HCEC 1CT (cell line): ENCODE results near the gene TRAF5.
A peak's percentile ranks its signal among the peaks of the same experiment; 100 is the strongest.
"Not testable (repeated sequence)": the region's sequence is repeated elsewhere in the genome, so short reads cannot be mapped to it uniquely, and the experiment has no call there.

Experiments used
- DNase-seq: peaks from one replicate; pipeline ENCODE4 v3.0.0-alpha.2; 2017

TRAF5 gene

DNA sequence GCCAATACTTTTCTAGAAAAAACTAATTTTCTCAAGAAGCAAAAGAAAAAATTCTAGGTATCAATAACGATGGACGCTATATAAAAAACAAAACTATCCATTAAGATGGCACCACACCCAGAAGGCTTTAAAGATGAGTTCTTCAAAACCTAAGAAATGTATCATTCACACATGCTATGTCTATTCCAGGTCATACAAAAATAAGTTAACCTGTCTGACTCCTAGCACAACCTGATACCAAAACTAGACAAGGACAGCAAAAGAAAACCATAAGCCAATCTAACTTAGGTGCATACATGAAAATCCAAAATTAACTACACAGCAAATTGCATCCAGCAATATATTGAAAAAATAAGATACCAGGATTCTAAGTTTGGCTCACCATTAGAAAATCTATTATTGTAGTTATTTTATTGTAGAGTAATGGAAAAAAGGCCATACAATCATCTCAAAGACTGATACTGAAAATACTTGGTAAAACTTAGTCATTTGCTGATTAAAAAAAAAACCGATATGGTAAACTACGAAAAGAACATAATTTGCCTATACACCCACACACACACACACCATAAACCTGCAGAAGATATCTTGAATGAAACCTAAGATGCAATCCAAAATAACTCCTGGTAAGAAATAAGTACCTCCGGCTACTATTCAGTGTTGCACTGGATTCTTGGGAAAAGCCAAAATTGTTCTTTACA is 55.0 kb downstream of the TRAF5 start:
- no peak for DNase-seq

DNA sequence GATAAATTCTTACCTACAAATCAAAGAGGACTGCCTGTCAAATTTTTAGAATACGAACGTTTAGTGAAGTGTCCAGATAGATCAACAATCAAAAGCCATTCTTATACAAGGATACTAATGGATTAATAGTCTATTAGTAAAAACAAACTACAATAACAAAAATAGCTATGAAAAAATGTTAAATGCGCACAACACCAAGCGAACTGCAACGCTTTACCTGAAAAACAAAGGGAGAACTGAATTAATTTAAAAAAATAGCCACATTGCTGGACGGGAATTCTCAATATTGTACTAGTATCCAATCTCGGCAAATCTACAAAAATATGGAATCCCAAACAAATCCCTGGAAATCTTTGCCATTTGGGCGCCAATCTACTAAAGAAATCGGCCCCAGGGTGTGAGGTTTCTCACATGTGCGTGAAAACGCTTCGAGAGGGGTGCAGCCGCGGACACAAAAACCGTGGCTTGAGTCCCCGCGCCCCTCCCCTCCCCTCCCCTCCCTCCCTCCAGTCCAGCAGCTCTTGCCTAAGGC is 55.6 kb downstream of the TRAF5 start:
- DNase-seq: no peak

DNA sequence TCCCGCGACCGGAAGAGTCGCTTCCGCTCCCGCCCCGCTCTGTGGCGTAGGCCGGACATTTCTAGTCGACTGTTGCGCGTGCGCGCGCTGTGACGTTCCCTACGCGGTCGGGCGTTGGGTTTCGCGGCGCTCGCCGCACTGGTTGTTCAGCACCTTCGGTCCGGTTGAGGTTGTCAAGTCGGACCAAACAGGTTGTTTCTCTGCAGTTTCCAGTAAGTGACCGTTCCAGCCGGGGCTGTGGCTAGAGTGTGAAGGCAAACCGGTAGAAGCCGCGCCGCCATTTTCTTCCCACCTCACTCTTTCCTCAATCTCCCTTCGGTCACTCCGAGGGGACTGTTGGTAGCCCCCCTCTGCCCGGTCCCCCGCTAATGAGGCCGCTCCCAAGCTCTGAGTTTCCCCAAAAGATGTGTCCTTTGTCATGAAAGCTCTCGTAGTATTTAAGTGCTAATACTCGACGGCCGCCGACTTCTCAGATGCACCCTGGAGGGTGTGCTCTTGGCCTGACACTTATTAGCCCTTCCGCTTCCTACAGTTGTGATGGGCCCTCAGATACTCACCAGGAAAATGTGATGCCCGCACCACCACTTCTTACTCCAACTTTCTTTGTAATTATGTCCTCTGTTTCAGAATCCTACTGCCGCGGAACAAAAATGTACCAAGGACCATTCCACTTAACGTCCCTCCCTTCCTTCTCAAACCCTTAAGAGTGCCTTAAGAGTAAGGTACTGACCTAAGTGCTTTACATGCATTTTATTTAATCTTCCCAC is 56.3 kb downstream of the TRAF5 start:
- peak; percentile 89 for DNase-seq

DNA sequence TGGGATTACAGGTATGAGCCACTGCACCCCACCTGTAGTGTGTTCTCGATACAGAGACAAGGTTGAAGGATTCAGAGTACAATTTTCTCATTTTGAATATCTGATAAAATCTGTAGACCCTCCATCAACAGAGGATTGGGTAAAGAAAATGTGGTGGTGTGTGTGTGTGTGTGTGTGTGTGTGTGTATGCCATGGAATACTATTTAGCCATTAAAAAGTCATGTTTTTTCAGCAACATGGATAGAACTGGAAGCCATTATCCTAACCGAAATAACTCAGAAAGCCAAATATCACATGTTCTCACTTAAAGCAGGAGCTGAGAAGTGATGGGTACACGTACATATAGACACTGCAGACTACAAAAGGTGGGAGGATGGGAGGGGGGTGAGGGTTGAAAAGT is 57.9 kb downstream of the TRAF5 start:
- DNase-seq: no peak

DNA sequence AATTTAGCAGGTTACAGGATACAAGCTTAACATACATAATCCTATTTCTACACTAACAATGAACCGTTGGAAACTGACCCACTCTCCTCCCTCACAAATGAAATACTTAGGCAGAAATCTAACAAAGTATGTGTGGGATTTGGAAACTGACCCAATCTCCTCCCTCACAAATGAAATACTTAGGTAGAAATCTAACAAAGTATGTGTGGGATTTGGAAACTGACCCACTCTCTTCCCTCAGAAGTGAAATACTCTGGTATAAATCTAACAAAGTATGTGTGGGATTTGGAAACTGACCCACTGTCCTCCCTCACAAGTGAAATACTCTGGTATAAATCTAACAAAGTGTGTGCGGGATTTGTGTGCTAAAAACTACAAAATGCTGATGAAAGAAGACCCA is 60.3 kb downstream of the TRAF5 start:
- DNase-seq: no peak

DNA sequence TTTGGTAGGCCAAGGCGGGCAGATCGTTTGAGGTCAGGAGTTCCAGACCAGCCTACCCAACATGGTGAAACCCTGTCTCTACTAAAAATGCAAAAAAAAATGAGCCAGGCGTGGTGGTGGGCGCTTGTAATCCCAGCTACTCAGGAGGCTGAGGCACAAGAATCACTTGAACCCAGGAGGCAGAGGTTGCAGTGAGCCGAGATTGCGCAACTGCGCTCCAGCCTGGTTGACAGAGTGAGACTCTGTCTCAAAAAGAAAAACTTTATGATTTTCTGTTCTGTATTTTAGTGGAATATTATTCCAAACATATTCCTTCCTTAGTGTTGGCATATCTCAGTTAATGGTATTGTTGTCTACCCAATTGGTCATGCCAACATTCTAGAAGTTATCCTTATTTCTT is 64.2 kb downstream of the TRAF5 start:
- DNase-seq: not testable (repeated sequence)

DNA sequence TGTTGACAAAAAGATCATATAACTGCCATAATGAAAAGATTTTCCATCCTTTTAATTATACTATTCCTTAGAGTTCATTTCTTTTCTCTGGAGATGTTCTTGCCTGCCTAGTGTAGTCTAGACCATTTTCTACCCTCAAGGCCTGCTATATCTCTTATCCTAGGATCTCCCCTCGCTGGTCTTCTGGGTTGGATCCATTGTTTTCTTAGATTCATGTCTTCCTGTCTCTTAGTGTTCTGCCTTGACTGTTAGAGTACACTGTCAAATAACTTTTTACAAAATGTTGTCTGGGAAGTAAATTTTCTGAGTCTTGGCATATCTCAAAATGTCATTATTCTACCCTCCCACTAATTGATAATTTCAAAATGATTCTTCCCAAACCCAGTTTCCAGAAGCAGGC is 66.6 kb downstream of the TRAF5 start:
- DNase-seq: no peak

DNA sequence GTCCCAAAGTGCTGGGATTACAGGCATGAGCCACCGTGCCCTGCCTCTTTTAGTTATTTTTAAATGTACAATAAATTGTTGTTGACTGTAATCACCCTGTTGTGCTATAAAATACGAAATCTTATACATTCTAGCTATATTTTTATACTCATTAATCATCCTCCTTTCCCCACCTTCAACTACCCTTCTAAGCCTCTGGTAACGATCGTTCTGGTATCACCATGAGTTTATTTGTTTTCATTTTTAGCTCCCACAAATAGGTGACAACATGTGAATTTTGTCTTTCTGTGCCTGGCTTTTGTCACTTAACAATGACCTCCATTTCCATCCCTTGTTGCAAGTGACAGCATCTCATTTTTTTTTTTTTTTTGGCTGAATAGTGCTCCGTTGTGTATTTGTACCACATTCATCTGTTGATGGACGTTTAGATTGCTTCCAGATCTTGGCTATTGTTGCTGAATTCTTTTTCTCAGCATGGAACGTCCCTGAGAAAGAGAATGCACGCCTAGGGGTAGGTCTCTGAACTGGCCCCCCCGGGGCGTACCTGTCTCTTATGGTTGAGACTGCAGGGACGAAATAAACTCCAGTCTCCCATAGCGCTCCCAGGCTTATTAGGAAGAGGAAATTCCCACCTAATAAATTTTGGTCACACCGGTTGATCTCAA is 71.8 kb downstream of the TRAF5 start:
- DNase-seq: not testable (repeated sequence)

DNA sequence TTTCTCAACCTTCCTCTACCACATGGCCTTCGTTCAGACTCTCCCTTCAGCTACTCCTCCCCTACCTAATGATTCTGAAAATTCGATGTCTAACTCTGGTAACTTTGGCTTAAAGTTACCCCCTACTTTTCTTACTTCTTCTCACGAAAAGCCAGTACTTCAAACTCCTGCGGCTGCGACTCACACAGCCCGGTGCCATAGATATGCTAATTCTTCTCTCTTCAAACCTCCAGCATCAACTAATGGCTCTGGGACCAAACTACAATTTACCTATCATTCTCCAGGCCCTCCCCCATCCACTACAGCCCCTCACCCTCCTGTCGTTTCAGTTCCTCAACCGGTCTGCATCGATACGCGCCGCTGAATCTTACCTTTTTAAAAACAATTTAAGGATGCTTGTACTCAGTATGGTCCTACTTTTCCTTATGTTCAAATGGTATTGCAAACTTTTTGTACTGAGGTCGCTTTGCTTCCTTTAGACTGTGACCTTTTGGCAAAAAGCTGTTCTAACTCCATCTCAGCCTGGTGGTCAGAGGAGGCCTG is 73.3 kb downstream of the TRAF5 start:
- not testable (repeated sequence) for DNase-seq

DNA sequence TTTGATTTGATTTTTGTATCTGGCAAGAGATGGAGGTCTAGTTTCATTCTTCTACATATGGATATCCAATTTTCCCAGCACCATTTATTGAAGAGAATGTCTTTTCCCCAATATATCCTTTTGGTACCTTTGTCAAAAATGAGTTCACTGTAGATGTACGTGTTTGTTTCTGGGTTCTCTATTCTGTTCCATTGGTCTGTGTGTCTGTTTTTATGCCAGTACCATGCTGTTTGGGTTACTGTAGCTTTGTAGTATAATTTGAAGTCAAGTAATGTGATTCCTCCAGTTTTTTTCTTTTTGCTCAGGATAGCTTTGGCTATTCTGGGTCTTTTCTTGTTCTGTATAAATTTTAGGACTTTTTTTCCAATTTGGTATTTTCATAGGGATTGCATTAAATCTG is 75.1 kb downstream of the TRAF5 start:
- not testable (repeated sequence) for DNase-seq

DNA sequence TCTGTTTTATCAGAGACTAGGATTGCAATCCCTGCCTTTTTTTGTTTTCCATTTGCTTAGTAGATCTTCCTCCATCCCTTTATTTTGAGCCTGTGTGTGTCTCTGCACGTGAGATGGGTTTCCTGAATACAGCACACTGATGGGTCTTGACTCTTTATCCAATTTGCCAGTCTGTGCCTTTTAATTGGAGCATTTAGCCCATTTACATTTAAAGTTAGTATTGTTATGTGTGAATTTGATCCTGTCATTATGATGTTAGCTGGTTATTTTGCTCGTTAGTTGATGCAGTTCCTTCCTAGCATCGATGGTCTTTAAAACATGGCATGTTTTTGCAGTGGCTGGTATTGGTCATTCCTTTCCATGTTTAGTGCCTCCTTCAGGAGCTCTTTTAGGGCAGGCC is 79.5 kb downstream of the TRAF5 start:
- not testable (repeated sequence) for DNase-seq

DNA sequence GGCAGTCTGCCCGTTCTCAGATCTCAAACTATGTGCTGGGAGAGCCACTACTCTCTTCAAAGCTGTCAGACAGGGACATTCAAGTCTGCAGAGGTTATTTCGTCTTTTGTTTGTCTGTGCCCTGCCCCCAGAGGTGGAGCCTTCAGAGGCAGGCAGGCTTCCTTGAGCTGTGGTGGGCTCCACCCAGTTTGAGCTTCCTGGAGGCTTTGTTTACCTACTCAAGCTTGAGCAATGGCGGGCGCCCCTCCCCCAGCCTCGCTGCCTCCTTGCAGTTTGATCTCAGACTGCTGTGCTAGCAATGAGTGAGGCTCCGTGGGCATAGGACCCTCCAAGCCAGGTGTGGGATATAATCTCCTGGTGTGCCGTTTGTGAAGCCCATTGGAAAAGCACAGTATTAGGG is 81.1 kb downstream of the TRAF5 start:
- DNase-seq: not testable (repeated sequence)

DNA sequence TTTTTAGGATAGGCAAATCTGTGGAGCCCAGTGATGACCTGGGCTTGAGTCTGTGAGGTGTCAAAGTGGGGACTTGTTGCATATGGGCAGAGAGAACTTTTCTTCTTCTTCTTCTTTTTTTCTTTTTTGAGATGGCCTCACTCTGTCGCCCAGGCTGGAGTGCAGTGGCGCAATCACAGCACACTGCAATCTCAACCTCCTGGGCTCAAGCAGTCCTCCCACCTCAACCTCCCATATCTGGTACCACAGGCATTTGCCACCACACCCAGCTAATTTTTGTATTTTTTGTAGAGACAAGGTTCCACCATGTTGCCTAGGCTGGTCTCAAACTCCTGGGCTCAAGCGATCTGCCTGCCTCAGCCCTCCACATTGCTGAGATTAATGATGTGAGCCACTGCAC is 85.0 kb downstream of the TRAF5 start:
- no peak for DNase-seq

DNA sequence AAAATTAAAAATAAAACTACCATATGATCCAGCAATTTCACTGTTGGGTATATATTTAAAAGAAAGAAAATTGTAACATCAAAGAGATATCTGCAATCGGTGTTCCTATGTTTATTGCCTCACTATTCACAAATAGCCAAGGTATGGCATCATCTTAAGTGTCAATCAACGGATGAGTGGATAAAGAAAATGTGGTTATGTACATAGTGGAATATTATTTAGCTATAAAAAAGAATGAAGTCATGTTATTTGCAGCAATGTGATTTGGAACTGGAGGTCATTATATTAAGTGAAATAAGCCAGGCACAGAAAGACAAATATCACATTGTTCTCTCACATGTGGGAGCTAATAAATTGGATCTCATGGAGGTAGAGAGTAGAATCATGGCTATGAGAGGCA is 89.1 kb downstream of the TRAF5 start:
- no peak for DNase-seq

DNA sequence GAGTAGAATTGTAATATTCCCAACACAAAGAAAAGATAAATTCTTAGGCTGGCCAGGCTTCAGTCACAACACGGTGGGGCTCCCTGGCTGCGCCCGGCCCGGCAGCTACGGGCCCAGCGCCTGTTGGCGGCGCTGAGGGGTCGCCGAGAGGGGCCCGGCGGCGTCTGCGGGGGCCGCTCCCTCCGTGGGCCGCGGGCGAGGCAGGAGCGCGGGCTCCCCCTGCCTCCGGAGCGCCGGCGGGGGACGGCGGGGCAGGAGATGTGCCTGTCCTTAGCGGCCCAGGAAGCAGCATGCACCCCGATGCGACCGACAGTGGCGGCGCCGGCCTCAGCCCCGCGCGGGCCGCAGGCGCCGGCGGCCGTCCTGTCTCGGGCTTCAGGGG is 89.6 kb downstream of the TRAF5 start:
- DNase-seq: not testable (repeated sequence)

DNA sequence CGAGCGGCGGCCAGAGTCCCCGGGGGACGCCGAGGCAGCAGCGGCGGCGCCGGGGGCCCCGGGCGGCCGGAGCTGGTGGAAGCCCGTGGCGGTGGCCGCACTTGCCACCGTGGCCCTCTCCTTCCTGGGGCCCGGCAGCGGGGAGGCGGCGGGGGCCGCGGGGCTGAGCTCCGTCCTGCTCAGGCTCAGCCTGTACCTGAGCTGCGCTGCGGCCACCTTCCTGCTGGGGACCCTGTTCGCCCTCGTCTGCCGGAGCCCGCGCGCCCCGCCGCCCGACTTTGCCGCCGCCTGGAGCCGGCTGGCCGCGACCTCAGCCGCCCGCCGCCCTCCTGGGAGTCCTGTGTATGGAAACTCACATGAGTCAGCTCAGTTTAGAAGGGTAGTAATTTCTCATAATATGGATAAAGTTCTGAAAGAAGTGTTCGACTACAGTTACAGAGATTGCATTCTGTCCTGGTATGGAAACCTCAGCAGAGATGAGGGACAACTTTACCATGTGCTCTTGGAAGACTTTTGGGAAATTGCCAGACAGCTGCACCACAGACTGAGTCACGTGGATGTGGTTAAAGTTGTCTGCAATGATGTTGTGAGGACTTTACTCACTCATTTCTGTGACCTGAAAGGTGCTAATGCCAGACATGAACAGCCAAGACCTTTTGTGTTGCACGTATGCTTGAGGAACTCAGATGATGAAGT is 90.1 kb downstream of the TRAF5 start:
- peak; percentile 47 for DNase-seq

DNA sequence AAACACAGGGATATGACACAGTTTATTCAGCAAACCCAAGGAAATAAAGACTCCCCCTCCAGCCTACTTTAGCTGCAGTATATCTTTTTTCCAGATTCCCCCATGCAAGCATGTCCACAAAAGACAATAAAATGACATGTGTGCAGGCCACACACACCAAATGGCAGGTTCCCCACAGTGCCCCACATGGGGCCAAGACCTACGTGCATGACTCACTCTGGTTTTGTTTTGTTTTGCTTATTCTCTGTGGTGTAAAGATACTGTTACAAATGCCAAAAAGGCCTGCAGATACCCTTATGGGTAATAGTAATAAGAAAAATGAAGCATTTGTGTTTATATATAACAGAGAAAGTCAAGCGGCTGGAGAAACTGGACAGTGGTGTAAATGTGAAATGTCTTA is 93.8 kb downstream of the TRAF5 start:
- DNase-seq: peak; percentile 44

DNA sequence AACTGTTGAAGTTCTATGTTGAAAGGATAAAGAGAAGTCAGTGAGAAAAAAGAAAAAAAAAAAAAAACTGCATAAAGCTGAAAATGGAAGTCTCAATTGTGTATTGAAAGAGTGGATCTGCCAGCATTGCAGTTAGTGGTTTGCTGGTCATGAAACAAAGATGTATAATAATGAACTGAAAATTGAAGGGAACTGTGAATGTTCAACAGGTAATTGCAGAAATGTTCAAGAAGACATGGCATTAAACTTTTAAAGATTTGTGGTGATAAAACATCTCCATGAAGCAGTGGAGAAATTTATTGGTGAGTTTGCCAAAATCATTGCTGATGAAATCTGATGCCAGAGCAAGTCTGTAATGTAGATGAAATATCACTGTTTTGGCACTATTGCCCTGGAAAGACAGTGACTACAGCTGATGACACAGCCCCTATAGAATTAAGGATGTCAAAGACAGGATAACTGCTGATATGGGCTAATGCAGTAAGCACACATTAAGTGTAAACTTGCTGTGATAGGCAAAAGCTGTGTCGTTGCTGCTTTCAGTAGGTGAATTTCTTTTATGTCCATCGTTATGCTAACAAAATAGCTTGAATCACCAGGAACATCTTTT is 94.3 kb downstream of the TRAF5 start:
- DNase-seq: peak; percentile 24

DNA sequence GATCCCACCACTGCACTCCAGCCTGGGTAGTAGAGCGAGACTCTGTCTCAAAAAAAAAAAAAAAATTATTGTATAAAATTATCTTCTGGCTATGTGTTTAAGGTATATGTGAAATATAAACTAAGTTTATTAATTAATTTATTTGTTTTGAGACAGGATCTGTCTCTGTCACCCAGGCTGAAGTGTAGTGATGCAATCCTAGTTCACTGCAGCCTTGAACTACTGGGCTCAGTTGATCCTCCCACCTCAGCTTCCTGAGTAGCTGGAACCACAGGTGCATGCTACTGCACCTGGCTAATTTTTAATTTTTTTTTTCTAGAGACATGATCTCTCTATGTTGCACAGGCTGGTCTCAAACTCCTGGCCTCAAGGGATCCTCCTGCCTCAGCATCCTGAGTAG is 97.4 kb downstream of the TRAF5 start:
- DNase-seq: no peak
